ENCODE measurements around the gene NGDN.
"Not testable (repeated sequence)": the region's sequence is repeated elsewhere in the genome, so short reads cannot be mapped to it uniquely, and the experiment has no call there.

NGDN gene

GRCh38 chr14:23469127-23469905 is at the start of gene NGDN:
Gene NGDN (plus strand): TSS chr14:23469703. CDS start chr14:23469716, 13 bp downstream.
- peak; percentile 87 for DNase-seq

- DNase-seq, result no peak
Observed at GRCh38 chr14:23421594-23421993, 47.9 kb upstream of the NGDN start.

GRCh38 chr14:23423657-23424056 is 45.8 kb upstream of the NGDN start:
- no peak for DNase-seq

GRCh38 chr14:23425169-23425568 is 44.3 kb upstream of the NGDN start:
- no peak for DNase-seq

- not testable (repeated sequence) for DNase-seq
Observed at GRCh38 chr14:23425798-23426197, 43.7 kb upstream of the NGDN start.

- DNase-seq, result no peak
Observed at GRCh38 chr14:23428686-23429495, 40.6 kb upstream of the NGDN start.

- DNase-seq, result no peak
Observed at GRCh38 chr14:23430016-23430722, 39.3 kb upstream of the NGDN start.

GRCh38 chr14:23430723-23431085 is 38.8 kb upstream of the NGDN start:
- DNase-seq, result no peak

GRCh38 chr14:23431486-23431885 is 38.0 kb upstream of the NGDN start:
- DNase-seq, result no peak

- DNase-seq, result no peak
Observed at GRCh38 chr14:23432102-23432925, 37.2 kb upstream of the NGDN start.

- DNase-seq, result no peak
Observed at GRCh38 chr14:23432946-23433345, 36.6 kb upstream of the NGDN start.

- no peak for DNase-seq
Observed at GRCh38 chr14:23433457-23433856, 36.0 kb upstream of the NGDN start.

- no peak for DNase-seq
Observed at GRCh38 chr14:23434488-23435222, 34.8 kb upstream of the NGDN start.

GRCh38 chr14:23435543-23436326 is 33.8 kb upstream of the NGDN start, which contains the start of gene MYH7:
Gene MYH7 (minus strand): TSS chr14:23435660. CDS start chr14:23433732, 1,928 bp downstream.
- DNase-seq, result no peak

GRCh38 chr14:23436327-23437132 is 33.0 kb upstream of the NGDN start:
- no peak for DNase-seq

GRCh38 chr14:23437133-23438100 is 32.1 kb upstream of the NGDN start:
- no peak for DNase-seq

GRCh38 chr14:23438101-23438971 is 31.2 kb upstream of the NGDN start:
- DNase-seq, result no peak

Measured in activated CD8-positive, alpha-beta memory T cell treated with anti-CD3 and anti-CD28 coated beads, Interleukin-2, amount 50 U/mL, for 4 hours (primary cell).